GM18907 (cell line): Measurements from ENCODE around the gene TSPY2.
"Not testable (repeated sequence)": the region's sequence is repeated elsewhere in the genome, so short reads cannot be mapped to it uniquely, and the experiment has no call there.

ENCODE experiments used
- ATAC-seq: cut with Tn5 transposase; IDR thresholded peaks from one replicate; pipeline ENCODE4 v1.9.1; 2021; ENCODE audit warnings: mild to moderate bottlenecking, moderate library complexity; ENCODE audit not compliant: unreplicated experiment

The TSPY2 gene, protein sequence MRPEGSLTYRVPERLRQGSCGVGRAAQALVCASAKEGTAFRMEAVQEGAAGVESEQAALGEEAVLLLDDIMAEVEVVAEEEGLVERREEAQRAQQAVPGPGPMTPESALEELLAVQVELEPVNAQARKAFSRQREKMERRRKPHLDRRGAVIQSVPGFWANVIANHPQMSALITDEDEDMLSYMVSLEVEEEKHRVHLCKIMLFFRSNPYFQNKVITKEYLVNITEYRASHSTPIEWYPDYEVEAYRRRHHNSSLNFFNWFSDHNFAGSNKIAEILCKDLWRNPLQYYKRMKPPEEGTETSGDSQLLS

GRCh38 chrY:6245923-6246322, at the start of gene TSPY2:
Gene TSPY2 (plus strand): TSS chrY:6246223. CDS start chrY:6246269, 46 bp downstream.
- ATAC-seq: not testable (repeated sequence)

DNA sequence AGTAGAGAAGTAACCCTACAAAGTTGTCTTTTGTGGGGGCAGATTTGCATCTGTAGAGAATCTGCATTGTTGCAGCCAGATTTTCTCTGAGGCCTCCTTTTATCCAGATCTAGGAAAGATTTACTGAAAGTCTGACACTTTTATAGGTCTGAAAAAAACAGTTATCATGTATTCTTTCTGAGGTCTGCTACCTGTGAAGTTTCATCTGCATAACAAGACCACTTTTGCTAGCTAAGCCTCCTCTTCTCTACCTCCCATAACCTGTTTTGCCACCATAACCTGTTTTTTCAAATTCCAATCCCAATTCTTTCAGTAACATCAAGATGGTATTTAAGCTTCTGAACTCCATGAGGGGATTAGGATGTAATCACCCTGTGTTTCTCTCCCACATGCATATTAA, 36.5 kb upstream of the TSPY2 start:
- not testable (repeated sequence) for ATAC-seq

- not testable (repeated sequence) for ATAC-seq
Observed at GRCh38 chrY:6217045-6217444, 29.0 kb upstream of the TSPY2 start.

DNA sequence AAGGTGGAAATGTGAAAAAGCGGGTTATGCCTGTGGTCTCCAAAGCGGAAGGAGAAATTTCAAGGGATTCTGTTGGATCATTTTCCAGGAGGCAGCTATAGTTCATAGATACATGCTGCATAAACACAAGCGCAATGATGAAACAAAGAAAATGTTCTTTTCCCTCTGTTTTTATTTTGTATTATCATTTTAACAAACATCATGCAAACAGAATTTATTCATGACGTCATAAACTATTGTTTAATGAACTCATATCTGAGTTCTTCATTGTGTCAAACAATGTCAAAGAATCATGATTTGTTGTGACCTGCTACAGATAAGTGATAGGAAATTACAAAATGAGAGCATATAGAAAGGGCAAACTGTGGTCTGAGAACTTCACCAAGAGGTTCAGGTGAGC, 23.8 kb downstream of the TSPY2 start:
- ATAC-seq: not testable (repeated sequence)
